Right kidney (tissue), 1 donor: ENCODE measurements around the gene EXOC4.
"Not testable (repeated sequence)": the region's sequence is repeated elsewhere in the genome, so short reads cannot be mapped to it uniquely, and the experiment has no call there.

Source experiments
- DNase-seq: peaks from one replicate; pipeline ENCODE4 v3.0.0-alpha.2; 2016

The EXOC4 gene

GRCh38 chr7:133633055-133633454 is 380.2 kb downstream of the EXOC4 start:
- no peak for DNase-seq

- no peak for DNase-seq
These were observed 382.7 kb downstream of the EXOC4 start for GRCh38 chr7:133635541-133635940.

- DNase-seq: no peak
These were observed 386.0 kb downstream of the EXOC4 start for GRCh38 chr7:133638857-133639256.

GRCh38 chr7:133641436-133641835 is 388.6 kb downstream of the EXOC4 start:
- DNase-seq: no peak

- DNase-seq: no peak
These were observed 390.0 kb downstream of the EXOC4 start for GRCh38 chr7:133642907-133643306.

- DNase-seq: not testable (repeated sequence)
These were observed 390.8 kb downstream of the EXOC4 start for GRCh38 chr7:133643652-133644051.

GRCh38 chr7:133645884-133646391 is 393.1 kb downstream of the EXOC4 start:
- DNase-seq: no peak

- no peak for DNase-seq
These were observed 393.8 kb downstream of the EXOC4 start for GRCh38 chr7:133646472-133647315.

GRCh38 chr7:133649593-133649992 is 396.7 kb downstream of the EXOC4 start:
- no peak for DNase-seq

- DNase-seq: no peak
These were observed 397.2 kb downstream of the EXOC4 start for GRCh38 chr7:133650069-133650468.

- DNase-seq: no peak
These were observed 397.8 kb downstream of the EXOC4 start for GRCh38 chr7:133650487-133651300.

GRCh38 chr7:133652547-133652946 is 399.7 kb downstream of the EXOC4 start:
- no peak for DNase-seq

GRCh38 chr7:133654547-133654946 is 401.7 kb downstream of the EXOC4 start:
- no peak for DNase-seq

GRCh38 chr7:133662276-133662675 is 409.4 kb downstream of the EXOC4 start:
- DNase-seq: no peak

- no peak for DNase-seq
These were observed 410.0 kb downstream of the EXOC4 start for GRCh38 chr7:133662830-133663229.

- no peak for DNase-seq
These were observed 411.6 kb downstream of the EXOC4 start for GRCh38 chr7:133664528-133664927.

- no peak for DNase-seq
These were observed 415.6 kb downstream of the EXOC4 start for GRCh38 chr7:133668296-133669060.

- no peak for DNase-seq
These were observed 416.2 kb downstream of the EXOC4 start for GRCh38 chr7:133669061-133669455.

GRCh38 chr7:133670250-133670649 is 417.4 kb downstream of the EXOC4 start:
- DNase-seq: no peak

GRCh38 chr7:133672866-133673265 is 420.0 kb downstream of the EXOC4 start:
- DNase-seq: no peak

- no peak for DNase-seq
These were observed 421.3 kb downstream of the EXOC4 start for GRCh38 chr7:133674079-133674763.
